Tongue (tissue), 2 donors: ENCODE data around the gene MATN1. TPM values are rescaled to one million over a fixed set of nuclear protein-coding genes. Genes with fewer than 3 reads are reported as not detected.

Experiments
- DNase-seq: peaks from one replicate; pipeline ENCODE4 v3.0.0-alpha.2; 2015
- total RNA-seq: library from RNA; depleted of rRNA; stranded (reverse); fragments of >200 nt; gene quantifications from one replicate; pipeline ENCODE4 v1.2.3, GENCODE V29; 2014

Gene MATN1
- total RNA-seq, 1 donor from 2014 or later = not detected

DNA sequence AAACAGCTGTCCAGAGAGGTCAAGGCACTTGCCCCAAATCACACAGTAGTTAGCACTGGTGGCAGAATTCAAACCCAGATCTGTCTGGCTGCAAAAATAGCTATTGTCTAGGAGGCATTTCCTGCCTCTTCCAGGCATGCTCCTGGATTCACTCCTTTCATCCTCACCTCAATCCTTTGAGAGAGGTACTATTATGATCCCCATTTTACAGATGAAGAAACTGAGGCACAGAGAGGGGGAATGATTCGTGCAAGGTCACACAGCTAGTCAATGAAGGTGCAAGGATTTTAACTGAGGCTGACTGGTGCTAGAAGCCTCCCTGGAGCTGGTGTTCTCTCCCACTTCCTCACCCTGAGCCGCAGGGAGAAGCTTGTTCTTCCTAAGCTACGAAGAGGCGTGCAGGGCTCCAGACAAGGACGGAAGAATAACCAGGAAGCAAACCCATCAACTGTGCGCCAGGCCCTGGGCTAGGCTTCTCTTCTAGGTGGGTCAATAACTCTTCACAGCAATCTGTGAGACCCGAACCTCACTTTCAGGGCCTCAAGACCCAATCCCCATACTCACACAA lies 34.8 kb upstream of the MATN1 start:
- no peak for DNase-seq

DNA sequence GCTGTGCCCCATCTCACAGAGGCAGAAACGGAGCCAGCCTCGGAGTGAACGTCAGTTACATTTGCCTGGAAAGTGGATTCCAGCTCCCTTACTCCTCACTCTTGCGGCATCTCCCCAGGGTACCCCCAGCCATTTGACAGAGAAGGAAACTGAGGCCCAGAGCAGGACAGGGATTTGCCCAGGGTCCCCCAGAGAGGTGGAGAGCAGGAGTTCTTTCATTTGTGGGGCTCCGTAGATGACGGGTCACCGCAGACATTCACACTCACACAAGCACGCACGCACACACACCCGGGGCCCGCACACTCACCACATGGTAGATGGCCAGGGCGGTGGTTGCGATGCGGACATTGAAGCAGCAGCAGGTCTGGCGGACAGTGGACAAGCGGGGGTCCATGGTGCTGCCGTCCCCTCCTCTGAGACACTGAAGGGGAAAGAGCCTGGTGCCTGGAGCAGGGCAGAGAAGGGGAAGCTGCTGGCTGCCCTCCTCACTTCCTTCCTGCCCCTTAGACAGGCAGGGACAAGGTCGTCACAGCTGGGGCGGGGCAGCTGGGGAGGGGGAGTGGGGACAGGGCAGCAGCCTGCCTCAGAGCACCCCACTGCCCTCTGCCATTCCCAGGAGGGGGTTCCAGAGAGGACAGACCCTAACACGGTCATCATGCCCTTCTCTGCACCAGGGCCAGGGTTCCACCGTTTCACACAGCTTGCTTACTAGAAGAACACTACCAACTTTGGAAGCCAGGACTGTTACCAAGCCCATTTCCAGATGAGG lies 34.2 kb upstream of the MATN1 start, which contains the start of gene LAPTM5:
LAPTM5 (minus strand) TSS at position 423 of the 769 bp plus-strand sequence; CDS start at position 394, 29 bp downstream.
- DNase-seq = no peak

GRCh38 chr1:30756545-30757351 lies 33.4 kb upstream of the MATN1 start:
- peak; percentile 60 for DNase-seq

GRCh38 chr1:30756206-30756544 lies 32.8 kb upstream of the MATN1 start:
- no peak for DNase-seq

- no peak for DNase-seq
These were observed 32.4 kb upstream of the MATN1 start for GRCh38 chr1:30755746-30756145.

- DNase-seq = no peak
These were observed 31.9 kb upstream of the MATN1 start for GRCh38 chr1:30755334-30755733.

DNA sequence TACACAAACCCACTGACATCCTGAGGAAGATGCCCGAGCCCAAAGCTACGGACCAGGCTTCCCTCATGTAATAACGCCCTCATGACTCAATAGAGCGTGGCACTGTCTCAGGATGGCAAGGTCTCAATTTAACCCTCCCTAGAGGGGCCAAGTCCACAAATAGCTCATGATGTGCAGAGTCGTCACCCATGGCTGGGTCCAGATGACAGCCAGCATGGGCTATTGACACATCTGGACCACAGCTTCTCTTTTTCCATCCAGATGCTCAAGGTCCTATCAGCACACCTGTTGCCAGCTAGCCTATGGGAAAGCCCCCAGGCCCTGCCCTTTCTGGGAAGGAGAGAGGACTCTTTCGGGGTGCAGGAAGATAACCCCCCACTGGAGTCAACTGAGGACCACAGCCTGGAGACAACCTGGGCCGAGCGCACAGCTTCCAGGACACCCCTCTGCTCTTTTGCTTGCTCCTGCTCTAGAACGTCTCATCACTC lies 31.3 kb upstream of the MATN1 start:
- no peak for DNase-seq

- DNase-seq = no peak
These were observed 30.3 kb upstream of the MATN1 start for GRCh38 chr1:30753660-30754123.

DNA sequence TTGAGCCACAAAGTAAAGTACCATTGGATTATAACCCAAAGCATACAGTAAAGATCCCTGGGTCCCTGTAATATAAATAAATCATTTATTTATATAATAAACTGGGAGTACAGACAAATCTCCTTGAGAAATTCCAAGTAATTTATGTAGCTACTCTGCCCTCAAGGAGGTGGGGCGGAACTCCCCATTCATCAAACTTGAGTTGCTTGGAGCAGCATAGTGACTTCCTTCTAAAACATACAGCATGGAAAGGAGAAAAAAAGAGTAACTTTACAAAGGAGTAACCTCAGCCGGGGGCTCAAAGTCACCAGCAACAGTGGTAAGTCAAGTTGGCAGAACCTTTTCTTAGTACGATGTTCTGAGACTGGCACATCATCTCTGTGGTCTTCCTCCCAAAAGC lies 29.7 kb upstream of the MATN1 start:
- DNase-seq = no peak

GRCh38 chr1:30752651-30752908 lies 29.2 kb upstream of the MATN1 start:
- DNase-seq = no peak

DNA sequence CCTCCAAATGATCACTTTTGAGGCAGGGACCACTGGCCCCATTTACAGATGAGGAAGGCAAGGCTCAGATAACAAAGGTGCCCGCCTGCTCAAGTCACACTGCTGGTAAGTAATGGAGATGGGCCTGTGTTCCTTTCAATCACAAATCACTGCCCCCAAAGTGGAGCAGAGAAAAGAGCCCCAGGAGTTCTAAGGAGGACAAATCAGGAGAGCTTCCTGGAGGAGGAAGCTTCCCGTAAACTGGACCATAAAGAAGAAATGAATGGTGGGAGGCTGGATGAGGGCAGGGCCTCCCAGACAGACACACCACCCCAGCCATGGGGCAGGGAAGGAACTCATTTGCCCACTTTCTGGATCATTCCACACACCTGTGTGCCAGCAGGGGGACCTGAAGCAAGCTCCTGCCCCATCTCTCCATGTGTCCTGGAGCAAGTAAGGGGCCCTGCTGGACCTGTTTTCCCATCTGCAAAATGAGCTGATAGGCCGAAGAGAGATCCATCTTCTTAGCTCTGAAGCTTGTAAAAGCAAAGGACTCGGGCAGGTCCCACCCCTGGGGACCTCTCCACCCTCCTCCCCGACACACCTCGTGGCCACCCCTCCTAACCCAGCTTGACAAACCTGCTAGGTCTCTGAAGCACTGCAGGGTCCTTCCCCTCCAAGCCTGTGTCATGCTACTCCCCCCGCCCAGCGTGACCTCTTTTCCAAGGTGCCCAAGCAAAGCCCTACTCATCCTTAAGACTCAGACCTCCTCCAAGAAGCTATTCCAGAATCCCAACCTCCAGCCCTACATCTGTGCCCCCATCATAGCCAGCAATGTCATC lies 28.7 kb upstream of the MATN1 start:
- no peak for DNase-seq

GRCh38 chr1:30750731-30751291 lies 27.4 kb upstream of the MATN1 start:
- no peak for DNase-seq

DNA sequence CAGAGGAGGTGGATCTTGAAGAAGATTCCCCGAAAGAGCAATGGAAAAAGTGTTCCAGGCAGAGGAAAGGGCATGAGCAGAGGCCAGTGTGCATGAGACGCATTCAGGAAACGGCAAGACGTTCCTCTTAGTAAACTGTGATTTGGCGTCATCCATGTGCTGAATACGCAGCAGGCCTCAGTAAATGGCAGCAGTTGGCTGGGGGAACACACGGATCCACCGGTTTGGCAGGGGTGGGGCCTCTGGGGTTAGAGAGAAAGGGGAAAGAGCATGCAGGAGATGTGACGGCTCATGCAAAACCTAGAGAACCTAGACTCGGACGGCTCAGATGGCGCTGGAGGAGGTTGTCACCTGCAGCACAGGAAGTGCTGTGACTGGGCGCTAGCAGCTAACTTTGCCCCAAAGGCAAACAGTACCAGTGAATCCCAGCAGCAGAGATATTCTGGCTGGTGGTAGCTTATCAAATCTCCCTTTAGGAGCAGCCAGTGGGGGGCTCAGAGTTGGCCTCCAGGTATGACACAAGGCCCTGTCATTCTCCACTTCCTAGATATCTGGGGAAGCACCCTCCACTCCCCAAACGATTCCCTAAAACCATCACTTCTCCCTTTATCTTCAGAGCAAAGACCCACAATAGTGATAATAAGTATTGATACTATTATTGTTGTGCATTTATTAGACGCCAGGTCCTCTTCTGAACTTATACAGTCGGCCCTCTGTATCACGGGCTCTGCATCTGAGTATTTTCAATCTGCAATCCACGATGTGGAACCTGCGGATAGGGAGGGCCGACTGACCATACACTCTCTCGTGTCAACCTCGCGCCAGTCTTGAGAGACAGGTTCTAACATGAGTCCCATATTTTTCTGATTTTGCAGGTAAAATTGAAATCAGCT lies 26.6 kb upstream of the MATN1 start:
- DNase-seq = no peak

- no peak for DNase-seq
These were observed 25.5 kb upstream of the MATN1 start for GRCh38 chr1:30748699-30749401.

DNA sequence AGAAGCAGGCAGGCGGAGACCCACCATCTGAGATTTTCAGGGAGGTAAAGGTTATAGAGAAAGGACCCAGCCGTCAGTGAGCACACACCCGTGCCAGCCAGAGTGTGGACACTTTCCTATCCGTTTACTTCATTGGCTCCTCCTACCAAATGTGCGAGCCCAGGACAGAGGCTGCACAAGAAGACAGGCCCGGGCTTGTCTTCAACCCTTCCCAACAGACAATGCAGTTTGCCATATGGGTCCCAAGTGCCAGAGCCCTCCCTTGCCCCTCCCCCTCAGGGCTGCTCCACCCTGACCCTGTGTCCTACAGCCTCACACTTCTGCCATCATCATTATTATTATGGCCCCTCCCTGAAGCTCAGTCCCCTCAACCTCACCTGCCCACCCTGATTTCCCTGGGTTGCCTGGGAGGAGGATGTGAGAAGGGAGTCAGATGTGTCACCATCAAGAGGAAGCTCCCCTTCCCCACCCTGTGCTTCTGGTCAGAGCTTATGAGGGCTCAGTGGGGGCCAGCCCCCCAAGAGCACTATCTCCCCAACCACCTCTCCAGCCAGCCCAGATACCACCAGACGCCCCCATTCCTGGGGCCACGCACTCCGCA lies 24.8 kb upstream of the MATN1 start:
- DNase-seq = no peak

DNA sequence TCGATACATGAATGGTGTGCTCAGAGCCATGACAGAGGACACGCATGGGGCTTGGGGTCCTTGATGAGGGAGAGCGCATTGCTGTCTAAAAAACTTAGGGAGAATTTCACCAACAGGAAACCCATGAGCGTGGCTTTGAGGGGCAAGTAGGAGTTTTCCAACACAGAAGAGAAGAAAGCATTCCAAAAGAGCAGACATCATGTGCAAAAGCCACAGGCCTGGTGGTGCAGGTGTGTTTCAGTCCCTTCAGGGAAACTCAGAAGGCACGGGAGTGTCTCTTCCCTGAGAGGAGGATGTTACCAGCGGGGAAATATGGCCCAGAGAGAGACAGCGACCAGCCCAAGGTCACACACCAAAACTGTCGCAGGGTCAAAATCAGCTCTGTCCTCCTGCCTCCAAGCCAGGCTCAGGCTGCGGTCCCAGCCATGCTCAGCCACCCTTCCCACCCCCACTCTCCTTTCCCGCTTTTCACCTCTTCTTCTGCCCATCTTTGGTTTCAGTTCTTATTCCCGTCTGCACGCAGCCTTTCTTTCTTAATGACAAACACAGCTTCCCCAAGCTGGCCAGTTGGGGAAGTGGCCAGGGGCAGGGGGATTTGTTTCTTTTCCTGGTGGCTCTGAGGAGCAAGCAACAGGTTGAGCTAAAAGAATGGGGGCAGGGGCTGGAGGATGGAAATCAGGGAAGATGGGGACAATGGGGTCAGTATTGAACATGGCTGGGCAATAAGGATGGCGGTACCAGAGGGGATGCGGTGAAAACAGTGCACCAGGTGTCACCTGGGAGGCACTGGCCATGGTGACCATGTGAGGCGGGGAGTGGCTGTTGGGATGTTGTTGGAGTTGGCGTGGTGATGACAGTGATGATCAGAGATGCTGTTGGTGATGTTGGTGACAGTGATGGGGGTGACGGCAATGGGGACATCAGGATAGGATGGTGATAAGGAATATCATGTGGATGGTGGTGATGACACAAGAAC lies 23.9 kb upstream of the MATN1 start:
- no peak for DNase-seq

GRCh38 chr1:30746212-30747032 lies 23.0 kb upstream of the MATN1 start:
- no peak for DNase-seq

DNA sequence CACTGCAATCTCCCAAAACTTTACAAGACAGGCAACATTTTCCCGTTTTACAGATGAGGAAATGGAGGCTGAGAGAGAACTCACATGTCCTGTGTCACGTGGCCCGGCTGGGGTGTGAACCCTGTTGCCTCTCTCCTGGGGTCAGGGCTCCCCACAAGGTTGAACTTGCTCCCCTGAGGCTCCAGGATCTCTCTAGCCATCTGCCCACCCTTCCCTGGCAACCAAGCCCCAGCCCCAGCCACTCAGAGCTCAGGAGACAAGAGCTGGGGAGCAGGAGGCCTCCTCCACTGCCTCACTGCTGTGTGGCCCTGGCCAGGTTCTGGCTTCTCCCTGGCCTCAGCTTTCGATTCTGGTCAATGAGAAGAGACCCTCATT lies 22.4 kb upstream of the MATN1 start:
- no peak for DNase-seq
